Stimulated activated CD4-positive, alpha-beta T cell treated with anti-CD3 and anti-CD28 coated beads, Interleukin-1b, Interleukin-23, amount 100 ng/mL, for 48 hours (primary cell): ENCODE results near the gene GOSR1.

Source experiments
- DNase-seq: peaks from one replicate; pipeline ENCODE4 v3.0.0-alpha.2; 2020

GOSR1 gene

DNA sequence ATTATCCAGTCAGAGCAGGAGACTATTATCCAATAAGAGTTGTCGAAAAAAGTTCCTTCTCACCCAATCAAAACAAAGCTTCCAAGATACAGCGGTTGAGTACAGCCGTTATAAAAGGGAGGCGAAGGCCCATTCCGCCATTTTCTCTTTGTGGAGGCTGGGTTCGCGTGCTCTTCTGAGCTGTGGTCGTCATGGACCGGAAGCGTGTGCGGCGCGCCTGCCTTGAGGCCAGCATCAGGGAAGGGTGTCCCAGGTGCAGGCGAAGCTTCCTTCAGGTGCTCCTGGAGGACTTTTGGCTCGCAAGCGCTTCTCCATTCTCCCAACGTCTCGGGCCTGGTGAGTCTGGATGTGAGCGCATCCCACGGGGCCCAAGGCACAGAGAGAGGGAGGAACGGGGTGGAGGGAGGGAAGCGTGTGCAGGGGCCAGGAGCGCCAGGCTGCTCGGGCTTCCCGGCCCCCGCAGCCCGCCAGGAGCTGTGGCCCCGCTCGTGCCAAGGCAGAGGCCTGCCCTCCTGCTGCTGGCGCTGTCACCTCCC lies 99.2 kb downstream of the GOSR1 start:
- no peak for DNase-seq
